ENCODE results near the gene MYO6.

MYO6 gene

GRCh38 chr6:75818098-75818855 lies 69.2 kb downstream of the MYO6 start:
- no peaks in the 10 kb centered on the region for H3K27me3 ChIP-seq (replicated peaks; ENCODE audit: control insufficient read depth, insufficient read depth, low read length, poor library complexity, severe bottlenecking)
- no peak for DNase-seq
- no peaks in the 10 kb centered on the region for H3K36me3 ChIP-seq (ENCODE audit: control insufficient read depth, insufficient read depth, low read length)

DNA sequence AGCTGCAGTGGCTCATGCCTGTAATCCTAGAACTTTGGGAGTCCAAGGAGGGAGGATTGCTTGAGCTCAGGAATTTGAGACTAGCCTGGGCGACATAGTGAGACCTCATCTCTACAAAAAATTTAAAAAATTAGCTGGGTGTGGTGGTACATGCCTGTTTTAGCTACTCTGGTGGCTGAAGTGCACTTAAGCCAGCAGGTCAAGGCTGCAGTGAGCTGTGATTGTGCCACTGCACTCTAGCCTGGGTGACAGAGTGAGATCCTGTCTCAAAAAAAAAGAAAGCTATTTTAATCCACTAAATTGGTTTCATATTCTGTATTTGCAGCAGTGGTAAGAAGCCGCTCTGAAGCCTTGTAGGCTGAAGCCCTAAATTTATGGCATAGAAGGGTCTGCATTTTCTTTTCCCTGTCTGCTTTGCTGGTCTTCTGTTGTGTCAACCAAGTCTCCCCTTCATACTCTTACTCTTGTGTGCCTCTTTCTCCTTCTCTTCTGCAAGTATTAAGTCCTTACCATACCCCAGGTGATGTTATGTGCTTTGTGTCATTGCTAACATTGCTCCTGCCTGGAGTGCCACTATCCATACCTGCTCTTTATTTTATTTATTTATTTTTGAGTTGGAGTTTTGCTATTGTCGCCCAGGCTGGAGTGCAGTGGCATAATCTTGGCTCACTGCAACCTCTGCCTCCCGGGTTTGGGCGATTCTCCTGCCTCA lies 70.9 kb downstream of the MYO6 start:
- H3K27ac ChIP-seq (ENCODE audit: insufficient read depth, low read length, poor library complexity, severe bottlenecking): no peak overlapping the region
- no peaks in the 10 kb centered on the region for H3K27me3 ChIP-seq (replicated peaks; ENCODE audit: control insufficient read depth, insufficient read depth, low read length, poor library complexity, severe bottlenecking)
- no peaks in the 10 kb centered on the region for H3K36me3 ChIP-seq (ENCODE audit: control insufficient read depth, insufficient read depth, low read length)
- H3K9me3 ChIP-seq (ENCODE audit: control insufficient read depth, low read length): no peaks in the 10 kb centered on the region
- H3K4me1 ChIP-seq (ENCODE audit: control insufficient read depth, insufficient read depth, low read length, poor library complexity, severe bottlenecking): no peaks in the 10 kb centered on the region
- no peak overlapping the region for H3K4me3 ChIP-seq (ENCODE audit: insufficient read depth, low read depth, low read length, poor library complexity, severe bottlenecking)
- no peak for DNase-seq

More at GRCh38 chr6:75818098-75818855, 69.2 kb downstream of the MYO6 start:
- H3K9me3 ChIP-seq (ENCODE audit: control insufficient read depth, low read length): no peaks in the 10 kb centered on the region
- no peak overlapping the region for H3K27ac ChIP-seq (ENCODE audit: insufficient read depth, low read length, poor library complexity, severe bottlenecking)
- no peaks in the 10 kb centered on the region for H3K4me1 ChIP-seq (ENCODE audit: control insufficient read depth, insufficient read depth, low read length, poor library complexity, severe bottlenecking)
- no peak overlapping the region for H3K4me3 ChIP-seq (ENCODE audit: insufficient read depth, low read depth, low read length, poor library complexity, severe bottlenecking)

- Histone ChIP-seq H3K9me3 (ENCODE audit: control insufficient read depth, low read length) (no peaks in the 10 kb centered on the region), H3K4me1 (ENCODE audit: control insufficient read depth, insufficient read depth, low read length, poor library complexity, severe bottlenecking) (no peaks in the 10 kb centered on the region), H3K36me3 (ENCODE audit: control insufficient read depth, insufficient read depth, low read length) (no peaks in the 10 kb centered on the region), H3K27ac (ENCODE audit: insufficient read depth, low read length, poor library complexity, severe bottlenecking) (no peak overlapping the region), H3K27me3 (replicated peaks; ENCODE audit: control insufficient read depth, insufficient read depth, low read length, poor library complexity, severe bottlenecking) (no peaks in the 10 kb centered on the region), H3K4me3 (ENCODE audit: insufficient read depth, low read depth, low read length, poor library complexity, severe bottlenecking) (no peak overlapping the region)
- DNase-seq: no peak
These were observed 75.1 kb downstream of the MYO6 start for GRCh38 chr6:75824160-75824559.

DNA sequence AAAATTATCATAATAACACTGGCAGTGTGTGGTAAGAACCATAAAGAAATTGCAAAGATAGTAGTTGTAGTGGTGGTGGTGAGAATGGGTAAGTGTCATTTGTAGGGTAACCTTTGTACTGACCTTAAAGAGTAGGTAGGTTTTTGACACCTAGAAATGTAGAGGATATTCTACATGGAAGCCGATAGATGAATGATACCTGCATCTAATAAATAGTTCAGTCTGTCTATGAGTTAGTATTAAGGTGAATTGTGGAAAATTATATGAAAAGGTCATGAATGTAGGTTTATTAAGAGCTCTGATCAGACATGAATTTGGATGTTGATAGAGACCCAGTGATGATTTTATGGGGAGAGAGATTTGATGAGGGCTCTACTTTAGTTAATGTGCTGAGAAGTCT lies 78.1 kb downstream of the MYO6 start:
- Histone ChIP-seq H3K36me3 (ENCODE audit: control insufficient read depth, insufficient read depth, low read length) (no peaks in the 10 kb centered on the region), H3K4me1 (ENCODE audit: control insufficient read depth, insufficient read depth, low read length, poor library complexity, severe bottlenecking) (no peaks in the 10 kb centered on the region), H3K27ac (ENCODE audit: insufficient read depth, low read length, poor library complexity, severe bottlenecking) (no peak overlapping the region), H3K9me3 (ENCODE audit: control insufficient read depth, low read length) (no peaks in the 10 kb centered on the region), H3K27me3 (replicated peaks; ENCODE audit: control insufficient read depth, insufficient read depth, low read length, poor library complexity, severe bottlenecking) (no peaks in the 10 kb centered on the region), H3K4me3 (ENCODE audit: insufficient read depth, low read depth, low read length, poor library complexity, severe bottlenecking) (no peak overlapping the region)
- no peak for DNase-seq

DNA sequence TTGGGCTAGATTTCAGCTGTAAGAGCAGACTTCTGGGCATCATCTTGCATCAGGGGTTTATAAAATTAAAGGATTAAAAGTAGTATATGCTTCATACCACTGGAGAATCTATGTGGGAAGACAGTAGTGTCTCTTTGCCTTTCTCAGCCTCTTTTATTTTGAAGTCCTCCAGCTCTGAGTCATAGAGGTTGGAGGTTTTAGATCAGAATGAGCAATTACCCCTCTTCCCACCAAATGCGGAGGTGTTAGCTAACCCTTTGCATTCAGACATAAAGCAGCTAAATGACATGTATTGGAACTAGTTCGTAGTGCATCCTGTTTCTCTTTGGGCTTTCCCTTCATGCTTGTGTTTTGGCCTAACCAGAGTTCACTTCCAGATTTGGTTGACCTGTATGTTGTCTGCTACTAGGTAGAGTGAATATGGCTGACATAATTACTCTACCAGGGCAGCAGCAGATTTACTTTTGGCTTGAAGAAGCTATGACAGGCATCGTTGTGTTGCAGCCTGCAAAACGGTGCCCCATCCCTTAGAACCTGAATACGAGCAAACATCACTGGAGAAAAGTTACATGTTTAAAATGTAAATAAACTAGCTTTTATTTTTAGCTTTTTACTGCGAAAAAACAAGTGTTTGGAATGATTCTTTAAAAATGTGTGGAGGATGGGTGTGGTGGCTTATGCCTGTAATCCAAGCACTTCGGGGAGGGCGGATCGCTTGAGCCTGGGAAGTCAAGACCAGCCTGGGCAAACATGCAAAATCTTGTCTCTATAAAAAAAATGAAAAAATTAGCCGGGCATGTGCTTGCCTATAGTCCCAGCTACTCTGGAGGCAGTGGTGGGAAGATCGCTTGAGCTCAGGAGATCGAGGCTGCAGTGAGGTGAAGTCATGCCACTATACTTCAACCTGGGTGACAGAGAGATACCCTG lies 82.2 kb downstream of the MYO6 start:
- Histone ChIP-seq H3K36me3 (ENCODE audit: control insufficient read depth, insufficient read depth, low read length) (no peaks in the 10 kb centered on the region), H3K27me3 (replicated peaks; ENCODE audit: control insufficient read depth, insufficient read depth, low read length, poor library complexity, severe bottlenecking) (no peaks in the 10 kb centered on the region), H3K4me3 (ENCODE audit: insufficient read depth, low read depth, low read length, poor library complexity, severe bottlenecking) (no peak overlapping the region), H3K9me3 (ENCODE audit: control insufficient read depth, low read length) (no peaks in the 10 kb centered on the region), H3K27ac (ENCODE audit: insufficient read depth, low read length, poor library complexity, severe bottlenecking) (no peak overlapping the region), H3K4me1 (ENCODE audit: control insufficient read depth, insufficient read depth, low read length, poor library complexity, severe bottlenecking) (no peaks in the 10 kb centered on the region)
- DNase-seq: no peak

DNA sequence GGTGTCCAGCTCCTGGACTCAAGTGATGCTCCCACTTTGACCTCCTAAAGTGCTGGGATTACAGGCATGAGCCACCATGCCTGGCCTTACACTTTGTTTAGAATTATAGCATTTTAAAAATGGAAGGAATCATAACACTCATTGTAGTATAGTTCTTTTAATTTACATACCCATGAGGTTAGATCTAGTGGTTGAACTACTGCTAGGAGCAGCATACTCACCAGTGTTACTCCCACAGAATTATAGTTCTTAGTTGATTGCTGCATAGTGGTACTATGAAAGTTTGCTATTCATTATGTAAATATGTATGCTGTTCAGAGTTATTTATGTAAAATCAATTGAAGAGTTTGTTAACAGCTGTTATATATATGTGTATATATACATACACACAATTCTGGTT lies 85.4 kb downstream of the MYO6 start:
- no peak overlapping the region for H3K4me3 ChIP-seq (ENCODE audit: insufficient read depth, low read depth, low read length, poor library complexity, severe bottlenecking)
- DNase-seq: no peak
- H3K27ac ChIP-seq (ENCODE audit: insufficient read depth, low read length, poor library complexity, severe bottlenecking): no peak overlapping the region
- no peaks in the 10 kb centered on the region for H3K36me3 ChIP-seq (ENCODE audit: control insufficient read depth, insufficient read depth, low read length)
- no peaks in the 10 kb centered on the region for H3K27me3 ChIP-seq (replicated peaks; ENCODE audit: control insufficient read depth, insufficient read depth, low read length, poor library complexity, severe bottlenecking)
- no peaks in the 10 kb centered on the region for H3K4me1 ChIP-seq (ENCODE audit: control insufficient read depth, insufficient read depth, low read length, poor library complexity, severe bottlenecking)
- H3K9me3 ChIP-seq (ENCODE audit: control insufficient read depth, low read length): no peaks in the 10 kb centered on the region

GRCh38 chr6:75842191-75842590 lies 93.2 kb downstream of the MYO6 start:
- Histone ChIP-seq H3K4me1 (ENCODE audit: control insufficient read depth, insufficient read depth, low read length, poor library complexity, severe bottlenecking) (no peaks in the 10 kb centered on the region), H3K36me3 (ENCODE audit: control insufficient read depth, insufficient read depth, low read length) (no peaks in the 10 kb centered on the region), H3K27ac (ENCODE audit: insufficient read depth, low read length, poor library complexity, severe bottlenecking) (no peak overlapping the region), H3K27me3 (replicated peaks; ENCODE audit: control insufficient read depth, insufficient read depth, low read length, poor library complexity, severe bottlenecking) (no peaks in the 10 kb centered on the region), H3K4me3 (ENCODE audit: insufficient read depth, low read depth, low read length, poor library complexity, severe bottlenecking) (no peak overlapping the region), H3K9me3 (ENCODE audit: control insufficient read depth, low read length) (no peaks in the 10 kb centered on the region)
- no peak for DNase-seq

DNA sequence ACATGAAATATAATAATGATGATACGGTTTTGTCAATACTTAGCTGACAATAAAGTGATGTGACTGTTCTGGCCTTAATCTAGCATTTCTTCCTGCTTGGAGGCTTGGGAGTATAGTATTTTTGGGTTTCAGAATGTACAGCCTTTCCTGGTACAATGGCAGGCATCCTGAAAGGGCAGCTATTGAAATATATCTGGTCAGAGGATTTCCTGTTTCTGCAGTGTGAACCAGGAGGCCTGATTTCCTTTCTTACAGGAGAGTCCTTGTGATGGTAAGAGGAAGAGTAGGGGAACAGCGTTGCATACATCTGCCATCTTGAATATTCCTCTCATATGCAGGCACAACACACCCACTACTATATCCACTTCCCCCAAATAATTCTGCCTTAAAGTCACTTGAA lies 93.7 kb downstream of the MYO6 start:
- H3K27ac ChIP-seq (ENCODE audit: insufficient read depth, low read length, poor library complexity, severe bottlenecking): no peak overlapping the region
- H3K36me3 ChIP-seq (ENCODE audit: control insufficient read depth, insufficient read depth, low read length): no peaks in the 10 kb centered on the region
- H3K27me3 ChIP-seq (replicated peaks; ENCODE audit: control insufficient read depth, insufficient read depth, low read length, poor library complexity, severe bottlenecking): no peaks in the 10 kb centered on the region
- H3K4me1 ChIP-seq (ENCODE audit: control insufficient read depth, insufficient read depth, low read length, poor library complexity, severe bottlenecking): no peaks in the 10 kb centered on the region
- H3K4me3 ChIP-seq (ENCODE audit: insufficient read depth, low read depth, low read length, poor library complexity, severe bottlenecking): no peak overlapping the region
- H3K9me3 ChIP-seq (ENCODE audit: control insufficient read depth, low read length): no peaks in the 10 kb centered on the region
- no peak for DNase-seq

DNA sequence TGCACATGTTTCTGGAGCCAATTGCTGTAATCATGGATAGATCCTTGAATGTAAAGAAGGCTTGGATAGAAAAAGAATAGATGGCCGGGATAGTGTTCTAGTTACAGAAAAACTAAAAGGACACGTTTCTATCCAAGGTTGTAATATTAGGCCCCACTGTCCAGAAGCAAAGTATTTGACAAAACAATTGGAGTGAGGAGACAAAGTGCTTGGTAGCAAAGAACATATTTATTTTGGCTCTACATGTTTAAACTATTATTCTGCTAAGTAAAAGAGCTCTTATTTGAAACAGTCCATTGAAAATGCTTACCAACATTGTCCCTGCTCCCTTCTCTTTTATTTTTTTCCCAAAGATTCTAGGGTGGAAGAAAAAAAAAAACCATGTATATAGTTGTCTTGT lies 94.4 kb downstream of the MYO6 start:
- DNase-seq: no peak
- H3K27me3 ChIP-seq (replicated peaks; ENCODE audit: control insufficient read depth, insufficient read depth, low read length, poor library complexity, severe bottlenecking): no peaks in the 10 kb centered on the region
- no peaks in the 10 kb centered on the region for H3K9me3 ChIP-seq (ENCODE audit: control insufficient read depth, low read length)
- H3K4me3 ChIP-seq (ENCODE audit: insufficient read depth, low read depth, low read length, poor library complexity, severe bottlenecking): no peak overlapping the region
- no peaks in the 10 kb centered on the region for H3K4me1 ChIP-seq (ENCODE audit: control insufficient read depth, insufficient read depth, low read length, poor library complexity, severe bottlenecking)
- H3K36me3 ChIP-seq (ENCODE audit: control insufficient read depth, insufficient read depth, low read length): no peaks in the 10 kb centered on the region
- H3K27ac ChIP-seq (ENCODE audit: insufficient read depth, low read length, poor library complexity, severe bottlenecking): no peak overlapping the region

Measured in effector memory CD4-positive, alpha-beta T cell (primary cell).